Breast epithelium (tissue), 4 donors: Measurements from ENCODE around the gene DONSON. TPM values are rescaled to one million over a fixed set of nuclear protein-coding genes. Genes with fewer than 3 reads are reported as not detected.
"Not testable (repeated sequence)": the region's sequence is repeated elsewhere in the genome, so short reads cannot be mapped to it uniquely, and the experiment has no call there.

Source experiments
- DNase-seq, 2 donors: peaks; one replicate each; pipeline ENCODE4 v3.0.0-alpha.2; 2019; ENCODE audit warnings: low spot score in 2 of 2
- H3K27ac ChIP-seq, 2 donors: fragments of 200-600 bp; sonication (generic) in 1 of 2; one replicate each; pipeline ENCODE4 v1.5.1; 2016 to 2019; ENCODE audit warnings: mild to moderate bottlenecking in 1 of 2
- H3K27me3 ChIP-seq, 2 donors: fragments of 200-600 bp; sonication (generic) in 1 of 2; one replicate each; pipeline versions ENCODE4 v1.5.1 to v1.6.0; 2017 to 2019; ENCODE audit warnings: control low read depth in 1 of 2, mild to moderate bottlenecking in 1 of 2
- H3K36me3 ChIP-seq: fragments of 200-600 bp; one replicate; pipeline ENCODE4 v1.5.1; 2019
- H3K4me1 ChIP-seq, 2 donors: fragments of 200-600 bp; sonication (generic); one replicate each; pipeline ENCODE4 v1.5.1; 2016 to 2019; ENCODE audit warnings: control low read depth in 1 of 2
- H3K4me3 ChIP-seq, 3 donors: fragments of 200-600 bp; sonication (generic); 1 replicate in 2 of 3; 2 replicates in 1 of 3; pipeline ENCODE4 v1.5.1; 2016 to 2019; ENCODE audit warnings: mild to moderate bottlenecking in 3 of 3, moderate library complexity in 2 of 3
- H3K9me3 ChIP-seq, 2 donors: fragments of 200-600 bp; sonication (generic) in 1 of 2; one replicate each; pipeline ENCODE4 v1.5.1; 2016 to 2019; ENCODE audit warnings: control low read depth in 1 of 2
- POLR2A ChIP-seq: fragments of 450-650 bp; IDR thresholded peaks from one replicate; pipeline ENCODE4 v1.6.1; 2016; ENCODE audit warnings: antibody characterized with exemption, mild to moderate bottlenecking, moderate library complexity
- POLR2AphosphoS5 ChIP-seq, 3 donors: sonication (generic); formaldehyde crosslinking; IDR thresholded peaks; one replicate each; pipeline ENCODE4 v1.6.1; 2017; ENCODE audit warnings: antibody characterized with exemption in 3 of 3
- intact Hi-C: fragments of 100-400 bp; cut with DNase I; formaldehyde crosslinking; loops from one replicate; pipeline ENCODE4 v1.15.1; 2023; ENCODE audit warnings: low total_unique reads
- total RNA-seq, 3 donors: library from RNA; depleted of rRNA; stranded (reverse); fragments of >200 nt; gene quantifications; one replicate each; pipeline ENCODE4 v1.1.0, GENCODE V29; 2016
- TF ChIP-seq, protein P1 (sequence below), 3 donors: fragments of 450-650 bp; IDR thresholded peaks; one replicate each; pipeline ENCODE4 v1.5.1; 2016 to 2017; ENCODE audit warnings: antibody characterized with exemption in 3 of 3, mild to moderate bottlenecking in 3 of 3, moderate library complexity in 3 of 3

DONSON gene, protein sequence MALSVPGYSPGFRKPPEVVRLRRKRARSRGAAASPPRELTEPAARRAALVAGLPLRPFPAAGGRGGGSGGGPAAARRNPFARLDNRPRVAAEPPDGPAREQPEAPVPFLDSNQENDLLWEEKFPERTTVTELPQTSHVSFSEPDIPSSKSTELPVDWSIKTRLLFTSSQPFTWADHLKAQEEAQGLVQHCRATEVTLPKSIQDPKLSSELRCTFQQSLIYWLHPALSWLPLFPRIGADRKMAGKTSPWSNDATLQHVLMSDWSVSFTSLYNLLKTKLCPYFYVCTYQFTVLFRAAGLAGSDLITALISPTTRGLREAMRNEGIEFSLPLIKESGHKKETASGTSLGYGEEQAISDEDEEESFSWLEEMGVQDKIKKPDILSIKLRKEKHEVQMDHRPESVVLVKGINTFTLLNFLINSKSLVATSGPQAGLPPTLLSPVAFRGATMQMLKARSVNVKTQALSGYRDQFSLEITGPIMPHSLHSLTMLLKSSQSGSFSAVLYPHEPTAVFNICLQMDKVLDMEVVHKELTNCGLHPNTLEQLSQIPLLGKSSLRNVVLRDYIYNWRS
- total RNA-seq: 10 to 100 TPM in 1 of 3 donors, 1 to 10 TPM in 2; 6.6 to 10.1 (median 9.2) TPM

DNA sequence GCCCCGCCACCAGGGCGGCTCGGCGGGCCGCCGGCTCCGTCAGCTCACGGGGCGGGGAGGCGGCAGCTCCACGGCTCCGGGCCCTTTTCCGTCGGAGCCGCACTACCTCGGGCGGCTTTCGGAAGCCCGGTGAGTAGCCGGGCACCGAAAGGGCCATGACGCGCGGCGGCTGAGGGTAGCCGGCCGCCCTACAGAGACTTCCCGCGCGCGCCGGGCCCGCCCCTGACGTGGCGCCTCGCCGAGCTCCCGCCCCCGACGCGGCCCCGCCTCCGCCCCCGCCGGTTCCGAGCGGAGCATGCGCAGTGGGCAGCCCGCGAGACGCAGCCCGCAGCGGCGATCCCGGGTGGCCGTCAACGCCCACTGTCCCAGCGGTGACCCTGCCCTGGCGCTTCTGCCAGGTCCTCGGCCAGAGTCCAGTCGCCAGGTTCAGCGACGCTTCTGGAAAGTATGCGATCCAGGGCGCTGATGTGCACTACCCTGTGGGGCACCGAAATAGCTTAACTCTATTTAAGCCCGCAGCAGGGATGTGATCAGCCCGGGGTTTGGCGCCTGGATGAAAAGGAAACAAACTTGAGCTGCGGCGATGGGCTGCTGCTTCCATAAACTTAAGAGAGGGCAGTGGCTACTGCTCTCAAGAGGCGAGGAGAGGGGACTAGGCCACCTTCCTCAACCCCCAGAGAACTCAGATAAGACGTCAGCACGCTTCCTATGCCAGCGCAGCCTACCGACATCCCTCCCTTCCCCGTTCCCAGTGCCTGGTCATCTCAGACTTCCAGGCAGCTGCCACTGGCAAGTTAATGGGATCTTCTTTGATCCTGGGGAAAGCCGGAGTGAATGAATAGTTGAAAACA, at the start of gene DONSON:
Gene DONSON (minus strand): TSS at position 200 of the 851 bp plus-strand sequence. CDS start 43 bp downstream, at position 157.
- peaks cover 0 to 3% of the 10 kb centered on the region in 2 donors for H3K4me1 ChIP-seq
- H3K27me3 ChIP-seq: no peaks in the 10 kb centered on the region
- TF ChIP-seq, protein P1, sequence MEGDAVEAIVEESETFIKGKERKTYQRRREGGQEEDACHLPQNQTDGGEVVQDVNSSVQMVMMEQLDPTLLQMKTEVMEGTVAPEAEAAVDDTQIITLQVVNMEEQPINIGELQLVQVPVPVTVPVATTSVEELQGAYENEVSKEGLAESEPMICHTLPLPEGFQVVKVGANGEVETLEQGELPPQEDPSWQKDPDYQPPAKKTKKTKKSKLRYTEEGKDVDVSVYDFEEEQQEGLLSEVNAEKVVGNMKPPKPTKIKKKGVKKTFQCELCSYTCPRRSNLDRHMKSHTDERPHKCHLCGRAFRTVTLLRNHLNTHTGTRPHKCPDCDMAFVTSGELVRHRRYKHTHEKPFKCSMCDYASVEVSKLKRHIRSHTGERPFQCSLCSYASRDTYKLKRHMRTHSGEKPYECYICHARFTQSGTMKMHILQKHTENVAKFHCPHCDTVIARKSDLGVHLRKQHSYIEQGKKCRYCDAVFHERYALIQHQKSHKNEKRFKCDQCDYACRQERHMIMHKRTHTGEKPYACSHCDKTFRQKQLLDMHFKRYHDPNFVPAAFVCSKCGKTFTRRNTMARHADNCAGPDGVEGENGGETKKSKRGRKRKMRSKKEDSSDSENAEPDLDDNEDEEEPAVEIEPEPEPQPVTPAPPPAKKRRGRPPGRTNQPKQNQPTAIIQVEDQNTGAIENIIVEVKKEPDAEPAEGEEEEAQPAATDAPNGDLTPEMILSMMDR (IDR thresholded peaks at IDR 0.05): no peak
- TF ChIP-seq POLR2AphosphoS5 (IDR thresholded peaks at IDR 0.05): peak in 1 of 3 donors; percentile 40
- no peaks in the 10 kb centered on the region for H3K36me3 ChIP-seq
- H3K27ac ChIP-seq: peak within 1 kb of the TSS; percentile 87 to 92
- peak within 1 kb of the TSS; percentile 74 to 88 (median 85) for H3K4me3 ChIP-seq
- intact Hi-C loops: no loop called here
- H3K9me3 ChIP-seq: no peaks in the 10 kb centered on the region
- DNase-seq: peak; percentile 63 to 84

DNA sequence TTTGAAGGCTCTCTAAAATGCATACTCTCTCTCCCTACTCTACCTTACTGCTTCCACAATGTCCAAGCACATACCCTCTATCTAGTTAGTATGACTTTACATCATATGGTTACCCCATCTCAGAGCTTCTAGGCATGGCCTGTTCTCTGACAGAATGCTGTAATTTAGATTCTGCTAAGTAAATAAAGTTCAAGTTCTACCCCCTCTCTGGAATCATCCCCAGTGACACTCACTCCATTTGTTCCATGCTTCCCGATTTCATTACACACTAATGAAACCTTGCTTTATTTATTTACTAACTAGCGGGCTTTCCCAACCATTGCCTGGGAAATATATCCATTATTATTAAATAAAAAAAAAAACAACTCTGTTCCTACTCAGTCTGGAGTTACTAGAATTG, 45.8 kb upstream of the DONSON start:
- intact Hi-C loops: loop anchor here (5.0 kb wide), 1 partner anchor 882 kb away; no protein-coding TSS in a partner anchor

DNA sequence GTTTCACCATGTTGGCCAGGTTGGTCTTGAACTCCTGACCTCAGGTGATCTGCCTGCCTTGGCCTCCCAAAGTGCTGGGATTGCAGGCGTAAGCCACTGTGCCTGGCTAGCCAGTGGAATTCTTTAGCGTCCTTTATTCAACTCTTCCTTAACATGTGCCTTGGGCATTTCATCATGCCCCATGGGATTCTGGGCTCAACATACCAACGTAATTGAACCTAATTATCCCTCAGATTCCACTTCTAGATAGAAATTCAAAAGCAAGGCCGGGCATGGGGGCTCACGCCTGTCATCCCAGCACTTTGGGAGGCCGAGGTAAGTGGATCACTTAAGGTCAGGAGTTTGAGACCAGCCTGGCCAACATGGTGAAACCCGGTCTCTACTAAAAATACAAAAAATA, 37.7 kb upstream of the DONSON start:
- H3K4me3 ChIP-seq, H3K27me3 ChIP-seq, H3K27ac ChIP-seq, H3K4me1 ChIP-seq, H3K36me3 ChIP-seq, intact Hi-C loops, DNase-seq, H3K9me3 ChIP-seq: not testable (repeated sequence)

More for the DNA sequence above, 45.8 kb upstream of the DONSON start:
- Histone ChIP-seq H3K4me1 (no peaks in the 10 kb centered on the region), H3K4me3 (no peak overlapping the region), H3K36me3 (no peaks in the 10 kb centered on the region), H3K9me3 (no peaks in the 10 kb centered on the region), H3K27ac (no peak overlapping the region), H3K27me3 (no peaks in the 10 kb centered on the region)
- TF ChIP-seq, protein P1 (IDR thresholded peaks at IDR 0.05): no peak
- TF ChIP-seq POLR2A: no peak
- TF ChIP-seq POLR2AphosphoS5 (IDR thresholded peaks at IDR 0.05): no peak
- DNase-seq: no peak

DNA sequence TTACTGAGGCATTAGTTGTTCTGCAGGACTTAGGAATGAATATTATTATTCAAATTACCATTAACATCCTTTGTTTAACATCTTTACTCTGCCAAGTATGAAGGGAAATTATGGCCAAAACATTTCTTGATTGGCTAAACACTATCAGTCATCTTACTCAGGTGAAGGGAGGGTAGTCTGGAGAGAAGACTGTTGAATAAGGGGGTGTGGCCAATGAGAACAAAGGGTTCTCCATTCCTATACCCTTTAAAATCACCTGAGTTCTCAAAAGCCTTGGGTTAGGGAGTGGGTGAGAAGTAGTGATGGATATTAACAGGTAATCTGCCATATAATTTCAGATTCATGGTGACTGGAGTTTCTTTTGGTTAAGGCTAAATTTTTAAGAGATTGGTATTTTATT, 33.8 kb upstream of the DONSON start:
- H3K4me3 ChIP-seq: no peak overlapping the region

DNA sequence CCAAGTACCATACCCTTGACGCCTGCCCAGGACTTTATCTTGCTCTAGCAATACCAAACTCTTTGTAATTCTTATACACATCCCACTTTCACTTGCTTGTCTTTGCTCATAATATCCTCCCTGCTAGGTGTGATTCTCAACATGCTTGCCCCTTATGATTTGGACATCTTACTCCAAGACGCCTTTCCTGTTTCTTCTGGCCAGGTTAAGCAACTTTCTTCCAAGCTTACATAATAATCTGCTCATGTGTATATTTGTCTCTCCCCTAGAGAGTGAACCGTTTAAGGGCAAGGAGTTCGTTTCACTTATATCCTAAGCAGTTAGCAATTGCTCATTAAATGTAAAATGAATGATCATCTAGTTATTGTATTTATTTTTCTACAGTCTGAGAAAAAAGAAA, 31.2 kb upstream of the DONSON start:
- Histone ChIP-seq H3K27me3 (no peaks in the 10 kb centered on the region), H3K4me1 (no peaks in the 10 kb centered on the region), H3K27ac (no peak overlapping the region), H3K36me3 (no peaks in the 10 kb centered on the region), H3K4me3 (no peak overlapping the region), H3K9me3 (no peaks in the 10 kb centered on the region)
- intact Hi-C loops: no loop called here
- DNase-seq: no peak
- TF ChIP-seq POLR2AphosphoS5 (IDR thresholded peaks at IDR 0.05) (no peak), POLR2A (no peak)
- TF ChIP-seq, protein P1 (IDR thresholded peaks at IDR 0.05): no peak

More for the DNA sequence above, 33.8 kb upstream of the DONSON start:
- TF ChIP-seq, protein P1 (IDR thresholded peaks at IDR 0.05): no peak
- TF ChIP-seq POLR2AphosphoS5 (IDR thresholded peaks at IDR 0.05) (no peak), POLR2A (no peak)
- Histone ChIP-seq H3K9me3 (no peaks in the 10 kb centered on the region), H3K36me3 (no peaks in the 10 kb centered on the region), H3K4me1 (no peaks in the 10 kb centered on the region), H3K27me3 (no peaks in the 10 kb centered on the region), H3K27ac (no peak overlapping the region)
- intact Hi-C loops: no loop called here
- DNase-seq: no peak
